ENCODE data around the gene FSTL1.

Gene FSTL1

DNA sequence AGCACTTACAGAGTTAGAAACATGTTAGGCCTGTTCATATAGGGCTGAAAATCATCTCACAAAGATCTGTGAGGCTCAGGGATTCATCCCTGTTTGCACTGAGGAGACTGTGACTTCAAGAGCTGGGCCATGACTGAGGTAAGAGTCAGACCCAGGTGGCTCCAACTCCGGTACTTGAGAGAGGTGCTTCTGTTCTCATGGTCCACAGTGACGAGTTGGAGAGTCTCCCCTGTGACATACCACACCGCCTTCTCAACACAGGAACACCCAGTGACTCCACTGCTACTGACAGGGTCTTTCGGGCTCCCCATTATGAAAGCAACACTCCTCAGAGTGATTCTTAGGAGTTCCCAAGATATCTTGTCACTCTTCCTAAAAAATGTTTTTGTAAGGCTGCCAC lies 27.4 kb downstream of the FSTL1 start:
- Histone ChIP-seq H3K27me3 (ENCODE audit: insufficient read depth, poor library complexity, severe bottlenecking) (no peaks in the 10 kb centered on the region), H3K4me3 (replicated peaks; ENCODE audit: insufficient read depth, low read length) (no peak overlapping the region), H3K27ac (replicated peaks) (no peak overlapping the region)
- DNase-seq (ENCODE audit: low read depth in 1 of 2, low spot score in 1 of 2), result no peak
- no peak for TF ChIP-seq SPI1 (IDR thresholded peaks at IDR 0.05; ENCODE audit: borderline replicate concordance, low read depth)
- TF ChIP-seq, protein P1, sequence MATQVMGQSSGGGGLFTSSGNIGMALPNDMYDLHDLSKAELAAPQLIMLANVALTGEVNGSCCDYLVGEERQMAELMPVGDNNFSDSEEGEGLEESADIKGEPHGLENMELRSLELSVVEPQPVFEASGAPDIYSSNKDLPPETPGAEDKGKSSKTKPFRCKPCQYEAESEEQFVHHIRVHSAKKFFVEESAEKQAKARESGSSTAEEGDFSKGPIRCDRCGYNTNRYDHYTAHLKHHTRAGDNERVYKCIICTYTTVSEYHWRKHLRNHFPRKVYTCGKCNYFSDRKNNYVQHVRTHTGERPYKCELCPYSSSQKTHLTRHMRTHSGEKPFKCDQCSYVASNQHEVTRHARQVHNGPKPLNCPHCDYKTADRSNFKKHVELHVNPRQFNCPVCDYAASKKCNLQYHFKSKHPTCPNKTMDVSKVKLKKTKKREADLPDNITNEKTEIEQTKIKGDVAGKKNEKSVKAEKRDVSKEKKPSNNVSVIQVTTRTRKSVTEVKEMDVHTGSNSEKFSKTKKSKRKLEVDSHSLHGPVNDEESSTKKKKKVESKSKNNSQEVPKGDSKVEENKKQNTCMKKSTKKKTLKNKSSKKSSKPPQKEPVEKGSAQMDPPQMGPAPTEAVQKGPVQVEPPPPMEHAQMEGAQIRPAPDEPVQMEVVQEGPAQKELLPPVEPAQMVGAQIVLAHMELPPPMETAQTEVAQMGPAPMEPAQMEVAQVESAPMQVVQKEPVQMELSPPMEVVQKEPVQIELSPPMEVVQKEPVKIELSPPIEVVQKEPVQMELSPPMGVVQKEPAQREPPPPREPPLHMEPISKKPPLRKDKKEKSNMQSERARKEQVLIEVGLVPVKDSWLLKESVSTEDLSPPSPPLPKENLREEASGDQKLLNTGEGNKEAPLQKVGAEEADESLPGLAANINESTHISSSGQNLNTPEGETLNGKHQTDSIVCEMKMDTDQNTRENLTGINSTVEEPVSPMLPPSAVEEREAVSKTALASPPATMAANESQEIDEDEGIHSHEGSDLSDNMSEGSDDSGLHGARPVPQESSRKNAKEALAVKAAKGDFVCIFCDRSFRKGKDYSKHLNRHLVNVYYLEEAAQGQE (IDR thresholded peaks at IDR 0.05; ENCODE audit: insufficient replicate concordance, low read depth), result no peak

DNA sequence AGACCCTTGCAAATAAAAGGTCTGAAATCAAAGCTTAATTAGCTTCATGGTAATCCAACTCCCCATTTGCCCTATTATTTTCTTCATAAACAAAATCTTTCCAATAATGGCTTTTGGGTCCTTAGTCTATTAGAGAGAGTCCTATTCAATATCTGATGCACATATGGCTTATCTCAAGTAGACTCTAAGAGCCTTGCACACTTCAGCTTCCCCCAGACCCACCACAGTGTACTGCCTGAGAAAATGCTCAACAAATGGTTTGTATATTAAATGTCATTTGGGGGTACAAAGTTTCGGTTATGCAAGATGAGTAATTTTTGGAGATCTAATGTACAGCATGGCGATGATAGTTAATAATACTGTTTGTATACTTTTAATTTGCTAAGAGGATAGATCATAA lies 28.9 kb downstream of the FSTL1 start:
- DNase-seq (ENCODE audit: low read depth in 1 of 2, low spot score in 1 of 2), result no peak
- Histone ChIP-seq H3K4me3 (replicated peaks; ENCODE audit: insufficient read depth, low read length) (no peak overlapping the region), H3K27ac (replicated peaks) (no peak overlapping the region), H3K27me3 (ENCODE audit: insufficient read depth, poor library complexity, severe bottlenecking) (no peaks in the 10 kb centered on the region)
- TF ChIP-seq, protein P1 (IDR thresholded peaks at IDR 0.05; ENCODE audit: insufficient replicate concordance, low read depth), result no peak
- TF ChIP-seq, protein P2, sequence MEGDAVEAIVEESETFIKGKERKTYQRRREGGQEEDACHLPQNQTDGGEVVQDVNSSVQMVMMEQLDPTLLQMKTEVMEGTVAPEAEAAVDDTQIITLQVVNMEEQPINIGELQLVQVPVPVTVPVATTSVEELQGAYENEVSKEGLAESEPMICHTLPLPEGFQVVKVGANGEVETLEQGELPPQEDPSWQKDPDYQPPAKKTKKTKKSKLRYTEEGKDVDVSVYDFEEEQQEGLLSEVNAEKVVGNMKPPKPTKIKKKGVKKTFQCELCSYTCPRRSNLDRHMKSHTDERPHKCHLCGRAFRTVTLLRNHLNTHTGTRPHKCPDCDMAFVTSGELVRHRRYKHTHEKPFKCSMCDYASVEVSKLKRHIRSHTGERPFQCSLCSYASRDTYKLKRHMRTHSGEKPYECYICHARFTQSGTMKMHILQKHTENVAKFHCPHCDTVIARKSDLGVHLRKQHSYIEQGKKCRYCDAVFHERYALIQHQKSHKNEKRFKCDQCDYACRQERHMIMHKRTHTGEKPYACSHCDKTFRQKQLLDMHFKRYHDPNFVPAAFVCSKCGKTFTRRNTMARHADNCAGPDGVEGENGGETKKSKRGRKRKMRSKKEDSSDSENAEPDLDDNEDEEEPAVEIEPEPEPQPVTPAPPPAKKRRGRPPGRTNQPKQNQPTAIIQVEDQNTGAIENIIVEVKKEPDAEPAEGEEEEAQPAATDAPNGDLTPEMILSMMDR (IDR thresholded peaks at IDR 0.05; ENCODE audit: insufficient read depth, low read length), result no peak
- TF ChIP-seq POLR2AphosphoS5 (IDR thresholded peaks at IDR 0.05; ENCODE audit: low read depth) (no peak), SPI1 (IDR thresholded peaks at IDR 0.05; ENCODE audit: borderline replicate concordance, low read depth) (no peak), GABPA (IDR thresholded peaks at IDR 0.05; ENCODE audit: low read depth) (no peak)

GRCh38 chr3:120420928-120421551 lies 29.8 kb downstream of the FSTL1 start:
- H3K27me3 ChIP-seq (ENCODE audit: insufficient read depth, poor library complexity, severe bottlenecking), result no peaks in the 10 kb centered on the region
- no peak overlapping the region for H3K4me3 ChIP-seq (replicated peaks; ENCODE audit: insufficient read depth, low read length)
- TF ChIP-seq POLR2AphosphoS5 (IDR thresholded peaks at IDR 0.05; ENCODE audit: low read depth), result no peak
- TF ChIP-seq, protein P2 (IDR thresholded peaks at IDR 0.05; ENCODE audit: insufficient read depth, low read length), result no peak
- no peak for TF ChIP-seq GABPA (IDR thresholded peaks at IDR 0.05; ENCODE audit: low read depth)
- TF ChIP-seq, protein P1 (IDR thresholded peaks at IDR 0.05; ENCODE audit: insufficient replicate concordance, low read depth), result no peak
- TF ChIP-seq SPI1 (IDR thresholded peaks at IDR 0.05; ENCODE audit: borderline replicate concordance, low read depth), result no peak
- H3K27ac ChIP-seq (replicated peaks), result no peak overlapping the region
- DNase-seq (ENCODE audit: low read depth in 1 of 2, low spot score in 1 of 2), result no peak
